Activated CD4-positive, alpha-beta T cell treated with anti-CD3 and anti-CD28 coated beads, Interleukin-10, Interleukin-2, amounts not matched to agents 100 ng/mL and 50 ng/mL, durations not matched to agents 16 hours and 8 hours (primary cell): ENCODE data around the gene PAQR6.

Experiments
- DNase-seq: peaks from one replicate; pipeline ENCODE4 v3.0.0-alpha.2; 2020

The PAQR6 gene

DNA sequence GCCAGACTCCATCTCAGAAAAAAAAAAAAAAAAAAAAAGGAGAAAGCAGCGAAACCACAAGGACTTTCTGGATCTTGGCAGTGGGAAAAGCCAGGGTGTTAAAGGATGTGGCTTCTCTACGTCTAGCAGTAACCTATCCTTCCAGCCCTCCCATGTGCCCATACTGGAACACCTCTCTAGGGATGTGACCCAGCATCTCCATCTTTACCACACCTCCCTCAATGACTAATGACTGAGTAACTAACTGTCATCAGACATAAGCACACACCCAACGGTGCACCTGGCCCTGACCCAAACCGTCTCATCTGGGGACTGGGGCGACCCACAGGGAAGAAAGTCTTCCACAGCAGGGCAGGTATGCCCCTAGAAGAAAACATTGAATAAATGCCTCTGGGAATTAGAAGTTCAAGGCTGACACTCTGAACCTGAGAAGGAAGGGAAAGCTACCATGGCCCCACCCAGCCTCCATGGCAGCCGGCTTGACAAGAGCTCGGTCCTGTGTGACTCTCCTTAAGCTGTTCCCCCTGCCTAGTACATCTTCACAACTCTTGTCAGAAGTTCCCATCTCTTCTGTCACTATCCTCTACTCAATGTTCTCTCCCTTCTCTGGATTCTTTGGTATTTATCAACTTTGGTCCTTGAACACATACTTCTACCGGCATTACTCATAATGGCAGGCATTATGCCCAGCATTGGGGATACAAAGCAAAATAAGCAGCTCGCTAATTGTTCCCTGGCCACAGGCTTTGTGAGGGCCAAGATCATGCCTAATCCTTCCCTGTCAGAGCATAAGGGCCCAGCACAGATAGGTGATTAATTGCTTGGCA, 14.8 kb upstream of the PAQR6 start:
- DNase-seq, result no peak

DNA sequence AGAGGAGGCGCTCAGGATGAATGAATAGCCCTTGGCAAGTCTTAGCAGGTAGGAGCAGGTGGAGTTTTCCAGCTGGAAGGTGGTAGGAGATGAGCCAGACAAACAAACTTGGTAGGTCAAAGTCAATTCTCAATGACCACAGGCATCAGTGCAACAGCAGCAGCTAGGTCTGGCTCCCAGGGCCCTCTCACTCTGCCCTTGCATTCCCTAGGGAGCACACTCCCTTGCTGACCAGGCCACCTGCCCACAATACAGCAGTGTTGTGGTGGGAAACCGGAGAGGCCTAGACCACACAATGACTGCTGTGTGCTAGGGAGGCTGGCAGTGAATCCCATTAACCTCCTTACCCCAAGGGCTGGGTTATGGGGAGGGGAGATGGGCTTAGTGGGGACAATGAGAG, 13.0 kb upstream of the PAQR6 start:
- no peak for DNase-seq

GRCh38 chr1:156259805-156260204, 11.9 kb upstream of the PAQR6 start:
- no peak for DNase-seq

DNA sequence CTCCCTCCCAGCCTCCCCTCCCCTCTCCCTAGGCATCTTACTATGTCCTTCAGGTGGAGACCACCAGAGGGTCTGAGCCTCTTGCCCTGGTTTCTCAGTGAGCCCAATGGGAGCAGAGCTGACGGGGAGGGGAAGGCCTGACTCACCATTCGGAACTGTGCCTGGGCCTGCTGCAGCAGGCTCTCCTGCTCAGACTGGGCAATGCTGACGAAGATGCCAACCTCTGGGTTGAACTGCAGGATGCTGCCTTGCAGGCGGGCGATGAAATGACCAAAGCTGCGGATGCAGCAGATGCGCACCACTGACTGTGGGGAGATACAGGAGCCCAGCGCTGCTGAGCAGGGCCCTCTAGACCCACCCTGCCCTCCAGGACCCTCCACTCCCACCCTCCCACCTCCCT, 11.0 kb upstream of the PAQR6 start:
- no peak for DNase-seq

- no peak for DNase-seq
Measured at GRCh38 chr1:156257711-156258110, 9.9 kb upstream of the PAQR6 start.

- no peak for DNase-seq
Measured at GRCh38 chr1:156253634-156254033, 5.8 kb upstream of the PAQR6 start.

- no peak for DNase-seq
Measured at GRCh38 chr1:156251527-156251926, 3.7 kb upstream of the PAQR6 start.

DNA sequence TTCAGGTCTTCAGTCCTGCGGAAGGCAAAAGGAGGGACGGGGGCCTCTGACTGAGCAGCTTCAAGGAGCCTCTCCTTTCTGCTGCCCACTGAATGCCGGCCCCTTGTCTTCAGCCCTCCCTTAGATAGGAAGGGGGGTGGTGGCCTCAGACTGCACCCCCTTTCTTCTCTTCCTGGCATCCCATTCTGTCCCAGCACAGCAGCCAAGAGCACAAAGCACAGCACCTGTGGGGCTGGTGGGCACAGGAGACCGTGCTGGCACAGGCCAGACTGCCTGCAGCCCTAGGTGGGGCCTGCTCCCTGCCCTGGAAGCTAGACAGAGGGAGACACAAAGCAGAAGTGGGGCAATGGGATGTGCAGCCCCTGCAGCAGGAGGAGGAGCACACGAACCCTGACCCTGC, 1.7 kb upstream of the PAQR6 start:
- no peak for DNase-seq

DNA sequence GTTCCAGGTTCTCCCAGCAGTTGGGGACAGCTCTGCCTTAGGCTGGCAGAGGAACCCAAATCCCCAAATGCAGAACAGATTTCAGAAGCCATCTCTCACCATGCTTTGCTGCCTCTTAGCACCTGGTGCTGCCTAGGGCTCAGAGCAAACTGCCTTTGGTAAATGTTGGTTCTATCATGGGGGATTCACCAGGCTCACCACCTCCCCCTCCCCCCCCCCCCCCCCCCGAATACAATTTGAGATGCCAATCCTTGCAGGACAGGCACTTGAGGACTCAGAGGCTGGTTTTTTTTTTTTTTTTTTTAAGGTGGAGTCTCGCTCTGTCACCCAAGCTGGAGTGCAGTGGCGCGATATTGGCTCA, 447 bp upstream of the PAQR6 start:
- no peak for DNase-seq

DNA sequence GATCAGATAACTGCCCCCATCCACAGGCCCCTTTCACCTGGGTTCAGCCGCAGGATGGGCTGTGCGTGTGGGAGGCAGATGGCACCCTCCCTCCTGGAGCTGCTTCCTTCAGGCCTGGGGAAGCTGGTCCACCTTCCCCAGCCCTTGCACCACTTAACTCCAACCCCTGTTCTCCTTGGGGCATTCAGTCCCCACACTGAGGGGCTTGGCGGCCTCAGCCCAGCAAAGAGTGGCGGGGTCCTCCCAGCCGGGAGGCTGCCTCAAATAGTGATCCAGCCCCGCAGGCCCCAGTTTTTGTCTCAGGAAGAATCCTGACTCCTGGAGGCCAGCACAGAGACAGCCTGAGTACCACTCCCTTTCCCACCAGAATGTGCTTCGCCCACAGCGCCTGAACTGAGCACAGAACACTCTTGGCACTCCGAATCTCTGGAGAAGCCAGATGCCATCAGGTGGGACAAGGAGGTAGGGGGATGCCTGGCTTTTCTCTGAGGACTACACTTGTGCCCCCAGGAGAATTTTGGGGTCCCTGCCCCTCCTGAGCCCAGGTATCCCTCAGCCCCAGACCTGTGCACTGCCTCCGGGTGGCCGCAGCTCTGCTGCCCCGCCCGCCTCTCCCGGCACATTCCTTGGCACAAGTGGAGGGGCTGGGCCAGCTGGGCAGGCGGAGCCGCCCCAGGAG, 936 bp downstream of the PAQR6 start:
- no peak for DNase-seq

DNA sequence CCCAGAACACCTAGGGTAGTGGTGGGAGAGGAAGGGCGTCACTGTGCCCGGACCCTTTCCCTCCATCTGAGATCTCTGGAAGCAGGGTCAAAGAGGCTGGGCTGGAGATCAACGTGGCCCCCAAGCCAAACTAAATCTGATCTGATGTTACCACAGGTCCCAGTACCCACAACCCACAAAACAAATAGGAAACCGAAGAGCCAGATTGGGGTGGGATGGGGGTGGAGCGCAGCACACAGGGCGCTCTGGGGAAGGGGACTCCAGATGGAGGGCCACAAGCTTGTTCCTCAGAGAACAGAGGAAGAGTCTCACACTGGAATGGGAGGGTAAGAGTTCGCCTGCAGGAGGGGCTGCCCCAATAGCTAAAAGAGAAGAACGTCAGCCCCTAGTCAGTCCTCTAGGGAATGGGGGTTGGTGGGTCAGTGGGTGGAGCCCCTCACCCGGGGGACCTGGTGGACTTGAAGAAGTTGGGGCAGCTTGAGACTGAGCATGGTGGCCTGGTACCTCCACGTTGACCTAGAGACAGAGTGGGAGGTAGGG, 1.5 kb downstream of the PAQR6 start:
- DNase-seq, result no peak

- DNase-seq, result peak; percentile 50
Measured at GRCh38 chr1:156245451-156246232, 2.2 kb downstream of the PAQR6 start.

DNA sequence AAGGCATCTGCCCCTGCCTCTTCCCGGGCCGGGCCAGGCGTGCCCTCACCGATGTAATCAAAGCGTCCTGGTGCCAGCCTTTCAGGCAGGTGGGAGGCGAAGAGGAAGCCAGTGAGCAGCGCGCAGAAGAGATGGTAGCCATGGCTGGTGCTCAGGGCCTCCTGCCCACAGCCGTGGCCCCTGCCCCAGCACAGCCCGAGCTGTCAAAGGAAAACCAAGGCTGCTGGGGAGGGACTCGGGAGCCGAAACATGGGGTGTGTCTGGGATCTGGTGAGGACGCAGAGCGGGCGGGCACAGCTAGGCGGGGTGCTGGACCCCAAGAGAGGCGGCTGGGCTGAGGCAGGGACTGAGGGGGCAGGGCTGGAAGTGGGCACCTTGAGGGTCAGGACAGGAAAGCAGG, 3.1 kb downstream of the PAQR6 start:
- DNase-seq, result no peak

GRCh38 chr1:156244126-156244525, 3.7 kb downstream of the PAQR6 start:
- no peak for DNase-seq

DNA sequence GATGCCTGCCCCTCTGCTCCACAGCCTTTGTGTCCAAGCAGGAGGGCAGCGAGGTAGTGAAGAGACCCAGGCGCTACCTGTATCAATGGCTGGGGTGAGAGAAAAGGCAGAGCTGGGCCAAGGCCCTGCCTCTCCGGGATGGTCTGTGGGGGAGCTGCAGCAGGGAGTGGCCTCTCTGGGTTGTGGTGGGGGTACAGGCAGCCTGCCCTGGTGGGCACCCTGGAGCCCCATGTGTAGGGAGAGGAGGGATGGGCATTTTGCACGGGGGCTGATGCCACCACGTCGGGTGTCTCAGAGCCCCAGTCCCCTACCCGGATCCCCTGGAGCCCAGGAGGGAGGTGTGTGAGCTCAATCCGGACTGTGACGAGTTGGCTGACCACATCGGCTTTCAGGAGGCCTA, 5.1 kb downstream of the PAQR6 start:
- no peak for DNase-seq

- no peak for DNase-seq
Measured at GRCh38 chr1:156241926-156242325, 5.9 kb downstream of the PAQR6 start, which contains the start of gene BGLAP. Gene BGLAP (plus strand): TSS chr1:156242184. CDS start chr1:156242232, 48 bp downstream.

- no peak for DNase-seq
Measured at GRCh38 chr1:156241311-156241811, 6.5 kb downstream of the PAQR6 start.

- DNase-seq, result no peak
Measured at GRCh38 chr1:156238248-156238647, 9.6 kb downstream of the PAQR6 start.

- no peak for DNase-seq
Measured at GRCh38 chr1:156236164-156236563, 11.7 kb downstream of the PAQR6 start.

DNA sequence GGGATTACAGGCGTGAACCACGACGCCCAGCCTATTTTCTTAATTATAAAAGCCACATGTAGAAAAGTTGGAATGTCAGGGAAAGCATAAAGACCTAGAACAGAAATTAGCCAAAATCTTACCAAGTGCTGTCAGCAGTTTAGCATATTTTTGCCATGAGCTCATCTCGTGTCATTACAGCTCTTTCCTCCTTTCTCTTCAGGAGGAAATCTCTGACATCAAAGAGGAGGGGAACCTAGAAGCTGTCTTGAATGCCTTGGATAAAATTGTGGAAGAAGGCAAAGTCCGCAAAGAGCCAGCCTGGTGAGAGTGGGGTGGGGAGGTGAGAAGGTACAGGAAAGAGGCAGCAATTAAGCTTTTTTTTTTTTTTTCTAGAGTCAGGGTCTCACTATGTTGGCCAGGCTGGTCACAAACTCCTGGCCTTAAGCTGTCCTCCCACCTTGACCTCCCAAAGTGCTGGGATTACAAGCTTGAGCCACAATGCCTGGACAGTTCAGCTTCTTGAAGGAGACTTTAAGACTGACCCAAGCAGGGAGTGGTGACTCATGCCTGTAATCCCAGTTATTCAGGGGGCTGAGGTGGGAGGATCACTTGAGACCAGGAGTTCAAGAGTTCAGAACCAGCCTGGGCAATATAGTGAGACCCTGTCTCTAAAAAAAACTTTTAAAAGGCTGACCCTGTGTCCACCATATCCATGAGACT, 14.3 kb downstream of the PAQR6 start:
- no peak for DNase-seq

DNA sequence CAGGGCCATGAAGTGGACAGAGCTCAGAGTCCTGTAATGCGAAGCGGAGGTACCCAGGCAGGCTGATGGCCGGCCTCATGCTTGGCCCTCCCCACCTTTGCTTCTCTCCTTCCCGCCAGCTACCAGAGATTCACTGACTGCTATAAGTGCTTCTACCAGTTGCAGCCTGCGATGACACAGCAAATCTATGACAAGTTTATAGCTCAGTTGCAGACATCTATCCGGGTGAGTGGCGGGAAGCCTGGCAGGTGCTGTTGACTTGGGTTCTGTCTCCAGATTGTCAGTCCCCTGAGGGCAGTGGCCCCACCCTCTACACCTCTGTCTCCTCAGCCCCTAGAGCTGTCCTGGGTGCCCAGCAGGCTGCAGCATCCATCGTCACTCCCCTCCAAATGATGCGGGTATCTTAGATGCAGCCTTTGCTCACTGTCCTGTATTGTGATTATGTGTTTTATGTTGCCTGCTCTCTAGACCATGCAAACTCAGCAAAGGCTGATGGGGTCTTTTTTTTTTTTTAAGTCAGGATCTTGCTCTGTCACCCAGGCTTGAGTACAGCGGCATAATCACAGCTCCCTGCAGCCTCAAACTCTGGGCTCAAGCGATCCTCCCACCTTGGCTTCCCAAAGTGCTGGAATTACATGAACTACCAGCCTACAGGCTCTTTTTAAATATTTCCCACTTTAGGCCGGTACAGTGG, 15.5 kb downstream of the PAQR6 start:
- no peak for DNase-seq

- no peak for DNase-seq
Measured at GRCh38 chr1:156230473-156230837, 17.4 kb downstream of the PAQR6 start.
